ENCODE results near the gene NCOA7. TPM values are rescaled to one million over a fixed set of nuclear protein-coding genes. Genes with fewer than 3 reads are reported as not detected.

Gene NCOA7
- total RNA-seq, 1 donor from 2014 or later: 21.1 TPM

DNA sequence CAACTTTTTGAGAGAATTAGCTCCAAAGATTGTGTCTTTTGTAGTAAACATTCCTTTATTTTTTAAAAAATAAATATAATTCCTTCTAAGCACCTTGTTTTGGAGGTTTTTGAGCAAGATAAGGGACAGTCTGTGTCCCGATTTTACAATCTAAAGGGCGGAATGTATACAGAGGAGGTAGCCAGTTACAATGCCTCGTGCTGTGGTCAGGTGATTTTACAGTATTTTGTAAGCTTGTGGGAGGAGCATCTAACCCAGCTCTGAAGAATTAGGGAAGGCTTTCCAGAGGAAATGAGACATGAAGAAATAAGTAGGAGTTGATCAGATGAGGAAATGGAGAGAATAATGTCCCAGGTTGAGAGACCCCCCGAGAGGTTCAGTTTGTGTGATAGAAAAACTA is 167.1 kb downstream of the NCOA7 start:
- TF ChIP-seq, protein P1, sequence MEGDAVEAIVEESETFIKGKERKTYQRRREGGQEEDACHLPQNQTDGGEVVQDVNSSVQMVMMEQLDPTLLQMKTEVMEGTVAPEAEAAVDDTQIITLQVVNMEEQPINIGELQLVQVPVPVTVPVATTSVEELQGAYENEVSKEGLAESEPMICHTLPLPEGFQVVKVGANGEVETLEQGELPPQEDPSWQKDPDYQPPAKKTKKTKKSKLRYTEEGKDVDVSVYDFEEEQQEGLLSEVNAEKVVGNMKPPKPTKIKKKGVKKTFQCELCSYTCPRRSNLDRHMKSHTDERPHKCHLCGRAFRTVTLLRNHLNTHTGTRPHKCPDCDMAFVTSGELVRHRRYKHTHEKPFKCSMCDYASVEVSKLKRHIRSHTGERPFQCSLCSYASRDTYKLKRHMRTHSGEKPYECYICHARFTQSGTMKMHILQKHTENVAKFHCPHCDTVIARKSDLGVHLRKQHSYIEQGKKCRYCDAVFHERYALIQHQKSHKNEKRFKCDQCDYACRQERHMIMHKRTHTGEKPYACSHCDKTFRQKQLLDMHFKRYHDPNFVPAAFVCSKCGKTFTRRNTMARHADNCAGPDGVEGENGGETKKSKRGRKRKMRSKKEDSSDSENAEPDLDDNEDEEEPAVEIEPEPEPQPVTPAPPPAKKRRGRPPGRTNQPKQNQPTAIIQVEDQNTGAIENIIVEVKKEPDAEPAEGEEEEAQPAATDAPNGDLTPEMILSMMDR (IDR thresholded peaks at IDR 0.05; ENCODE audit: insufficient read depth, low read length, poor library complexity, severe bottlenecking): no peak
- H3K27me3 ChIP-seq (ENCODE audit: control insufficient read depth, insufficient read depth, low read length): no peaks in the 10 kb centered on the region
- DNase-seq (ENCODE audit: low read depth): peak; percentile 35
- peak overlapping the region; percentile 73 for H3K4me3 ChIP-seq (ENCODE audit: low read depth, low read length)
- no peaks in the 10 kb centered on the region for H3K36me3 ChIP-seq (ENCODE audit: control insufficient read depth, insufficient read depth, low read length)

DNA sequence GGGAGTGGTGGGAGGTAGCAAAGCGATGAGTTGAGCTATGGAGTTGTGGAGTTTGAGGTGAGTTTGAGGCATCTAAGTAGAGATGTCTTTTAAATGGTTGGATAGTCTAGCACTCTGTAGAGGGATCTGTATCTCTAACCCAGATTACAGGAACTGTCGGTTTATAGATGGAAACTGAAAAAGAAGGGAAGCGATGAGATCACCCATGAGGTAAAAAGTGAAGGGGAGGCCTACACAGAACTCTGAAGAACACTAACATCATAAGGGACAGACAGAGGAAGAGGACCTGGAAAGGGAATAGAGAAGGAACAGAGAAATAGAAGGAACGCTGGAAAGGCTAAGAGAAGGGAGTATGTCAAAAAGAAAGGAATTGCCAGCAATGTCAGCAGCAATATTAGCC is 168.3 kb downstream of the NCOA7 start:
- no peak for DNase-seq (ENCODE audit: low read depth)
- Histone ChIP-seq H3K36me3 (ENCODE audit: control insufficient read depth, insufficient read depth, low read length) (no peaks in the 10 kb centered on the region), H3K4me3 (ENCODE audit: low read depth, low read length) (no peak overlapping the region), H3K27me3 (ENCODE audit: control insufficient read depth, insufficient read depth, low read length) (no peaks in the 10 kb centered on the region)
- TF ChIP-seq, protein P1 (IDR thresholded peaks at IDR 0.05; ENCODE audit: insufficient read depth, low read length, poor library complexity, severe bottlenecking): no peak

DNA sequence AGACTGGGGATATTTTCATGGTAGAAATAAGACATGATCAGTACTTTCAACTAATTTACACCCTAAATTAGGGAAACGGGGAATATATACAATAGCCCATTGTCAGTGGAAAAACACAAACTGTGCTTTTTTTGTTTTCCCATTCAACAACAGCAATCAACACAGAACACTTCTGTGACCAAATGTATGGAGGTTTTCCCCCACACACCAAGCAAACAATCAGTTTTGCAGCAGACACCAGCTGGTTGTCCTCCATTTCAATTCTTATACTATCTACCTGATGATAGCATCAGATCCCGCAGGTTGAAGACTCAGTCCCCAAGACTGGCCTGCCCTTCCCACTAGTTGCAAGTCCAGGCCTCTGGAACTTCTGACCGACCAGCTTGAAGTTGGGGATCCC is 170.4 kb downstream of the NCOA7 start:
- Histone ChIP-seq H3K27me3 (ENCODE audit: control insufficient read depth, insufficient read depth, low read length) (no peaks in the 10 kb centered on the region), H3K36me3 (ENCODE audit: control insufficient read depth, insufficient read depth, low read length) (no peaks in the 10 kb centered on the region), H3K4me3 (ENCODE audit: low read depth, low read length) (no peak overlapping the region)
- DNase-seq (ENCODE audit: low read depth): no peak
- TF ChIP-seq, protein P1 (IDR thresholded peaks at IDR 0.05; ENCODE audit: insufficient read depth, low read length, poor library complexity, severe bottlenecking): no peak

DNA sequence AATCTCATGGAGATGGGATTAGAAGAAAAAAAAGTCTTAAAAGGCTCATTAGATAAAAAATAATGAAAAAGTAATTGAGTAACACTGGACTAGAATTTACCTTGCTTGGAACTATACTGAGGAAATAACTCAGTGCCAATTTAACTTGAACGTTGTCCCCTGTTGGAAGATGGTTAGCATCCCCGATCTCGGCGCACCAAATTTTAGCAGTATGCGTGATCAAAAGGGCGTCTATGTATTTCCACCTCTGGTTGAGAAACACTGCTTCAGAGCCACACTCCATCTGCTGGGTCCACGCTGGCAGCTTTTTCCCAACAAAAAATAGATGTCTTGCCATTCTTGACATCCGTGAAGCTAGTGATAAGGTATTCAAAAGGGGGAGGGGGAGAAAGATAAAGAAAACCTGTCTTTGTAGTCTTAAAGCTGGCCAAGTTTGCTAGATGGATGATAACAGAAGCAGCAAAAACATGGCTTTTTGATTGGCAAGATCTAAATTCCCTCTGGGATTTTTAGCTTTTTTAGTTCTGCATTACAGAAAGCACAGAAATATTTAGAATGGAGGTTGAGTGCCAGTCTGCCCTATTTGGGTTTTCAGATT is 172.2 kb downstream of the NCOA7 start:
- no peak for DNase-seq (ENCODE audit: low read depth)
- TF ChIP-seq, protein P1 (IDR thresholded peaks at IDR 0.05; ENCODE audit: insufficient read depth, low read length, poor library complexity, severe bottlenecking): no peak
- Histone ChIP-seq H3K27me3 (ENCODE audit: control insufficient read depth, insufficient read depth, low read length) (no peaks in the 10 kb centered on the region), H3K4me3 (ENCODE audit: low read depth, low read length) (no peak overlapping the region), H3K36me3 (ENCODE audit: control insufficient read depth, insufficient read depth, low read length) (no peaks in the 10 kb centered on the region)

DNA sequence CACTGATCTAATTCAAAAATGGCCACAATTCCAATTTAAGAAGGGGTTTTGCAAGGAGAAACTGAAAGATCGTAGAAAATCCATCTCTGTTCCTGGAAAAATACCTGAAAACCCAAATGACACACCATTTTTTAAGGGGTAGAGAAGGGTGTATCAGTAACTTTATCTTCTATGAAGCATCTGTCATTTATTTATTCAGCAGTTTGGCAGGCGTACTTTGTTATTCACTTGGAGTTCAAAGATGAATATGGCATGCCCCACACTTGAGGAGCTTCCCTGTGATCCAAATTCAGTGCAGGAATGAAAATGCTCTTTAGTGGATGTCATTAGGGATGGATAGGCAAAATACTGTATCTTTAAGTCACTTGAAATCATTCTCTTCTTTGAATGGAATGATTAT is 173.1 kb downstream of the NCOA7 start:
- H3K36me3 ChIP-seq (ENCODE audit: control insufficient read depth, insufficient read depth, low read length): no peaks in the 10 kb centered on the region
- no peak for DNase-seq (ENCODE audit: low read depth)
- TF ChIP-seq, protein P1 (IDR thresholded peaks at IDR 0.05; ENCODE audit: insufficient read depth, low read length, poor library complexity, severe bottlenecking): no peak
- H3K4me3 ChIP-seq (ENCODE audit: low read depth, low read length): no peak overlapping the region
- no peaks in the 10 kb centered on the region for H3K27me3 ChIP-seq (ENCODE audit: control insufficient read depth, insufficient read depth, low read length)

DNA sequence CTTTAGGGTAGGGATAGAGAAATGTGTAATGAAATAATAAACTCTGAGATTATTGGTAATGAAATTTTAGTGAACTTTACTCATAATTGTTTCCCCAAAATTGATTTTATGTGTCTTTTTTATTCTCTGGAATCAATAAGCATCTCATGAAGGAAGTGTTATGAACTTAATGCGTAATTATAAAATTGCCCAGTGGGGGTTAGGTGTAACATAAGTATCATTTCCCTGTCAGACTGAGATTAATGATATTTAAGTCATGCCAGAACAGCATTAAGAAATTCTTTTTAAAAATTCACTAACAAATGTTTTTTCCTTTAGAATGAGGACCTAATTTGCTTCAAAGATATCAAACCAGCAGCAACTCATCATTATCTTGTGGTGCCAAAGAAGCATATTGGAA is 175.8 kb downstream of the NCOA7 start:
- no peaks in the 10 kb centered on the region for H3K27me3 ChIP-seq (ENCODE audit: control insufficient read depth, insufficient read depth, low read length)
- TF ChIP-seq, protein P1 (IDR thresholded peaks at IDR 0.05; ENCODE audit: insufficient read depth, low read length, poor library complexity, severe bottlenecking): no peak
- no peak for DNase-seq (ENCODE audit: low read depth)
- no peak overlapping the region for H3K4me3 ChIP-seq (ENCODE audit: low read depth, low read length)
- H3K36me3 ChIP-seq (ENCODE audit: control insufficient read depth, insufficient read depth, low read length): no peaks in the 10 kb centered on the region

Data from kidney epithelial cell (primary cell).